OCI-LY7 (cell line): ENCODE data around the gene KPNA4. TPM values are rescaled to one million over a fixed set of nuclear protein-coding genes. Genes with fewer than 3 reads are reported as not detected.

Experiments used
- BruUV-seq: library from RNA; stranded (reverse); fragments of 400-500 nt; replicated peaks from 2 replicates; lab custom pipeline; 2021; lab: Mats Ljungman, UMichigan
- CTCF ChIA-PET: fragments of 300-600 bp; sonication (Branson Sonifier 250); formaldehyde crosslinking; loops from one replicate; lab custom pipeline; 2022; ENCODE audit warnings: antibody characterized with exemption; ENCODE audit not compliant: unreplicated experiment; lab: Charles Lee
- POLR2A ChIA-PET: fragments of 300-600 bp; sonication (Branson Sonifier 250); formaldehyde crosslinking; loops from one replicate; lab custom pipeline; 2022; ENCODE audit warnings: antibody characterized with exemption; lab: Charles Lee
- DNase-seq: peaks from one replicate; pipeline ENCODE4 v3.0.0-alpha.2; 2015; ENCODE audit warnings: low spot score
- H2AFZ ChIP-seq: fragments of 200-600 bp; sonication (generic), shearing (Covaris generic); 2 replicates; pipeline ENCODE4 v1.6.1; 2014; ENCODE audit warnings: mild to moderate bottlenecking, antibody characterized with exemption, low read length, moderate library complexity
- H3K27ac ChIP-seq: fragments of 200-600 bp; sonication (generic); 2 replicates; pipeline ENCODE4 v1.5.1; 2014; ENCODE audit warnings: mixed run types, low read depth, mild to moderate bottlenecking, moderate library complexity, low read length, inconsistent platforms; ENCODE audit not compliant: poor library complexity, severe bottlenecking
- H3K36me3 ChIP-seq: fragments of 200-600 bp; sonication (generic); 2 replicates; pipeline ENCODE4 v1.6.1; 2014; ENCODE audit warnings: mild to moderate bottlenecking, antibody characterized with exemption, low read length, moderate library complexity, mixed read lengths; ENCODE audit not compliant: insufficient read depth
- H3K4me1 ChIP-seq: fragments of 200-600 bp; sonication (generic); 2 replicates; pipeline ENCODE4 v1.5.1; 2014; ENCODE audit warnings: mild to moderate bottlenecking, low read length; ENCODE audit not compliant: insufficient read depth, poor library complexity, severe bottlenecking
- H3K4me2 ChIP-seq: fragments of 200-600 bp; sonication (generic); 2 replicates; pipeline ENCODE4 v1.6.1; 2014; ENCODE audit warnings: mild to moderate bottlenecking, low read length
- H3K4me3 ChIP-seq: fragments of 200-600 bp; sonication (generic); 2 replicates; pipeline ENCODE4 v1.5.1; 2014; ENCODE audit warnings: mild to moderate bottlenecking, low read depth, low read length; ENCODE audit not compliant: poor library complexity, severe bottlenecking
- H3K79me2 ChIP-seq: fragments of 200-600 bp; sonication (generic); 2 replicates; pipeline ENCODE4 v1.6.1; 2016; ENCODE audit warnings: low read depth, mild to moderate bottlenecking, low read length, moderate library complexity, mixed read lengths; ENCODE audit not compliant: insufficient read depth
- H3K9me2 ChIP-seq: fragments of 200-600 bp; sonication (generic); 2 replicates; pipeline ENCODE4 v1.6.1; 2016; ENCODE audit warnings: mild to moderate bottlenecking, low read length, mixed read lengths; ENCODE audit not compliant: insufficient read depth
- H3K9me3 ChIP-seq: fragments of 200-600 bp; sonication (generic); 2 replicates; pipeline ENCODE4 v1.6.1; 2014; ENCODE audit warnings: mild to moderate bottlenecking, mixed run types, low read length, mixed read lengths
- H4K20me1 ChIP-seq: fragments of 200-600 bp; sonication (generic); 2 replicates; pipeline ENCODE4 v1.6.1; 2014; ENCODE audit warnings: mild to moderate bottlenecking, antibody characterized with exemption, low read length, moderate library complexity, mixed read lengths; ENCODE audit not compliant: insufficient read depth
- EZH2phosphoT487 ChIP-seq: fragments of 200-600 bp; sonication (generic); IDR thresholded peaks from 2 replicates; pipeline ENCODE4 v1.6.1; 2018; ENCODE audit warnings: low read depth, borderline replicate concordance, mild to moderate bottlenecking, mixed run types, antibody characterized with exemption, low read length, moderate library complexity, mixed read lengths
- intact Hi-C: fragments of 100-400 bp; cut with micrococcal nuclease; formaldehyde crosslinking; loops from one replicate; pipeline ENCODE4 v1.10.0; 2022; ENCODE audit not compliant: unreplicated experiment
- total RNA-seq, 2 experiments: library from RNA; depleted of rRNA in 1 of 2; stranded (reverse); fragments of >200 nt in 1 of 2; shearing (Covaris generic) in 1 of 2; gene quantifications; 2 replicates each; pipeline ENCODE4 v1.2.3, GENCODE V29; 2014 to 2022
- TF ChIP-seq, protein P1 (sequence below): fragments of 200-600 bp; sonication (generic); conservative IDR thresholded peaks from 2 replicates; pipeline ENCODE4 v1.5.1; 2014; ENCODE audit warnings: mild to moderate bottlenecking, antibody characterized with exemption, low read length, moderate library complexity, mixed read lengths

The KPNA4 gene
- total RNA-seq, 2 experiments from 2014 or later = 15.7 to 46.3 TPM

DNA sequence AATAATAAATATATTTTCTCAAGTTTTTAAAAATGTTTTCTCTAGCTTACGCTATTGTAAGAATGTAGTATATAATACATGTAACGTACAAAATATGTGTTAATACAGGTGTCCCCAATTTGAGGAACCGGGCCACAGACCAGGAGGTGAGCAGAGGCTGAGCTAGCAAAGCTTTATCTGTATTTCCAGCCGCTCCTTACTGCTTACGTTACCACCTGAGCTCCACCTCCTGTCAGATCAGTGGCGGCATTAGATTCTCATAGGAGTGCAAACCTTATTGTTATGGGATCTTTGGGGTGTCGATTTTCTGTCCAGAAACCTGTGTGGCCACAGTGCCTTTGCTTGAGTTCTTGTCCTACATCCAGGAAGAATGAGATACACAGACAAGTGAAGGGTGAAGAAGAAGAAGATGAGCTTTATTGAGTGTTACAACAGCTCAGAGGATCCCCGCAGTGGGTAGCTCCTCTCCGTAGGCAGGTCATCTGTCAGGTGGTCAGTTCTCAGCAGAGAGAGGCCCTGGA is 105.9 kb downstream of the KPNA4 start:
- H3K4me2 ChIP-seq = no peak overlapping the region
- H2AFZ ChIP-seq = no peak overlapping the region
- no peaks in the 10 kb centered on the region for H3K36me3 ChIP-seq
- ChIA-PET POLR2A (interaction anchor here (0.6 to 1.9 kb wide), 2 partner anchors 9 to 1178 kb away, joined by 3 to 14 read pairs; partner anchors contain the start of gene TRIM59), CTCF (no interaction called here)
- H3K9me2 ChIP-seq = no peaks in the 10 kb centered on the region
- no peak overlapping the region for H3K27ac ChIP-seq
- BruUV-seq = no TSS peak
- no peak for DNase-seq
- intact Hi-C loops = no loop called here
- H3K4me3 ChIP-seq = no peak overlapping the region
- no peak for TF ChIP-seq EZH2phosphoT487
- TF ChIP-seq, protein P1, sequence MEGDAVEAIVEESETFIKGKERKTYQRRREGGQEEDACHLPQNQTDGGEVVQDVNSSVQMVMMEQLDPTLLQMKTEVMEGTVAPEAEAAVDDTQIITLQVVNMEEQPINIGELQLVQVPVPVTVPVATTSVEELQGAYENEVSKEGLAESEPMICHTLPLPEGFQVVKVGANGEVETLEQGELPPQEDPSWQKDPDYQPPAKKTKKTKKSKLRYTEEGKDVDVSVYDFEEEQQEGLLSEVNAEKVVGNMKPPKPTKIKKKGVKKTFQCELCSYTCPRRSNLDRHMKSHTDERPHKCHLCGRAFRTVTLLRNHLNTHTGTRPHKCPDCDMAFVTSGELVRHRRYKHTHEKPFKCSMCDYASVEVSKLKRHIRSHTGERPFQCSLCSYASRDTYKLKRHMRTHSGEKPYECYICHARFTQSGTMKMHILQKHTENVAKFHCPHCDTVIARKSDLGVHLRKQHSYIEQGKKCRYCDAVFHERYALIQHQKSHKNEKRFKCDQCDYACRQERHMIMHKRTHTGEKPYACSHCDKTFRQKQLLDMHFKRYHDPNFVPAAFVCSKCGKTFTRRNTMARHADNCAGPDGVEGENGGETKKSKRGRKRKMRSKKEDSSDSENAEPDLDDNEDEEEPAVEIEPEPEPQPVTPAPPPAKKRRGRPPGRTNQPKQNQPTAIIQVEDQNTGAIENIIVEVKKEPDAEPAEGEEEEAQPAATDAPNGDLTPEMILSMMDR = no peak
- no peaks in the 10 kb centered on the region for H3K79me2 ChIP-seq
- H3K9me3 ChIP-seq = no peaks in the 10 kb centered on the region
- no peaks in the 10 kb centered on the region for H4K20me1 ChIP-seq
- H3K4me1 ChIP-seq = no peaks in the 10 kb centered on the region

DNA sequence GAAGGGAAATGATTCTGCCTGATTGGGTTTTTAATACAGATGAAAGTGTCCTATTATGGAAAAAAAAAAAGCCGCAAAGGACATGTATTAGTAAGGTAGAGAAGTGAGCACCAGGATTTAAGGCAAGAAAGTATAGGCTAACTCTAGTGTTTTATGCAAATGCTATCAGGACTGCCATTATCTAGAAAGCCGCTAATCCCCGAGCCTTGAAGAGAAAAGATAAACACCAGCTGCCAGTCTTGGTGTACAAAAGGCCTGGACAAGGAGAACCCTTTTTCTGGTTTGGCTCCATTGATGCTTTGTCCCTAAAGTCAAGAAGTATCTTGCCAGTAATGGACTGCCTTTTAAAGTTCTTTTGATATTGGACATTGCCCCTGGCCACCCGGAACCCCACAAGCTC is 107.2 kb downstream of the KPNA4 start:
- H3K4me1 ChIP-seq = no peaks in the 10 kb centered on the region
- no peak overlapping the region for H3K4me2 ChIP-seq
- H4K20me1 ChIP-seq = no peaks in the 10 kb centered on the region
- intact Hi-C loops = no loop called here
- CTCF ChIA-PET = no interaction called here
- no peak overlapping the region for H2AFZ ChIP-seq
- no peak overlapping the region for H3K4me3 ChIP-seq
- H3K9me2 ChIP-seq = no peaks in the 10 kb centered on the region
- H3K9me3 ChIP-seq = no peaks in the 10 kb centered on the region
- no TSS peak for BruUV-seq
- TF ChIP-seq, protein P1 = no peak
- TF ChIP-seq EZH2phosphoT487 = no peak
- H3K79me2 ChIP-seq = no peaks in the 10 kb centered on the region
- POLR2A ChIA-PET = interaction anchor here (0.6 to 1.9 kb wide), 3 partner anchors 8 to 257 kb away, joined by 3 to 14 read pairs (median 8); partner anchors contain the start of gene TRIM59
- H3K36me3 ChIP-seq = no peaks in the 10 kb centered on the region
- DNase-seq = no peak
- no peak overlapping the region for H3K27ac ChIP-seq

DNA sequence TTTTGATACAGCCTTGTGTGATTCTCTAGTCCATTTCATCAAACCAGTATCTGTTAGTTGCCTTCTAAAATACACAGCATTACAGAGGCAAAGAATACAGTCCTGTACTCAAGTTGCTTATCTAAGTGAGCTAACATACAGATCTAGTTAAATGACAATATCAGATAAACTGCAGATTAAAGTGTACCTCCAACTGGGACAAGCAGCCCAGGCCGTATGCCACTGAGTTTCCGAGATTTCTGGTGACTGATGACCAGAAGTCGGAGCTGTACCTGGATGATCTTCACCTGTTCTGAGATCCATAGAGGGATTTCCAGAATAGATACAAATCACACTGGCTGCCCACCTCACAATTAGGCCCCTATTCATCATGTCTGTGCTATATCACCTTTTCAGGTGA is 109.5 kb downstream of the KPNA4 start:
- ChIA-PET POLR2A (interaction anchor here (1.0 kb wide), 1 partner anchor 14 kb away, joined by 3 read pairs; no protein-coding TSS in a partner anchor), CTCF (no interaction called here)
- no peak overlapping the region for H2AFZ ChIP-seq
- intact Hi-C loops = no loop called here
- BruUV-seq = no TSS peak
- no peaks in the 10 kb centered on the region for H3K79me2 ChIP-seq
- no peak overlapping the region for H3K4me2 ChIP-seq
- TF ChIP-seq, protein P1 = no peak
- no peak for TF ChIP-seq EZH2phosphoT487
- no peak for DNase-seq
- H3K27ac ChIP-seq = no peak overlapping the region
- no peaks in the 10 kb centered on the region for H4K20me1 ChIP-seq
- no peaks in the 10 kb centered on the region for H3K9me2 ChIP-seq
- H3K4me3 ChIP-seq = no peak overlapping the region
- no peaks in the 10 kb centered on the region for H3K9me3 ChIP-seq
- no peaks in the 10 kb centered on the region for H3K4me1 ChIP-seq
- H3K36me3 ChIP-seq = no peaks in the 10 kb centered on the region
